GM18526 (cell line): ENCODE results near the gene CLTCL1.

Experiments used
- POLR2A ChIP-seq: IDR thresholded peaks from 3 replicates; pipeline ENCODE4 v1.6.1; 2011; ENCODE audit not compliant: insufficient read length; ENCODE audit errors: extremely low read depth

CLTCL1 gene

GRCh38 chr22:19168088-19168890, 123.2 kb downstream of the CLTCL1 start:
- no peak for TF ChIP-seq POLR2A

- no peak for TF ChIP-seq POLR2A
Observed at GRCh38 chr22:19167106-19167869, 124.2 kb downstream of the CLTCL1 start.

DNA sequence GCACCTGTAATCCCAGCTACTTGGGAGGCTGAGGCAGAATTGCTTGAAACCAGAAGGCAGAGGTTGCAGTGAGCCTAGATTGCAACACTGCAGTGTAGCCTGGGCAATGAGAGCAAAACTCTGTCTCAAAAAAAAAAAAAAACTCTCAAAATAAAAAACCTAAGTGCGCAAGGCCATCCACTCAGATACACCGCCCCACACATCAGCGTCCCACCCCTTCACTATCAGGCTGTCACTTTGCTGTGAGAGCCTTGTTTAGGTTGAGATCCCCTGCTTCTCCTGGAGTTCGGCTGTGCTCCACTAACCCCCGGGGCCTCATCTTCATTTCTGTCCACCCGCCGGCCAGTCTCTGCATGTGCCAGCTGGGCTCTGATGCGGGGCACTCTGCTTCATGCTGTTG, 125.1 kb downstream of the CLTCL1 start:
- no peak for TF ChIP-seq POLR2A

DNA sequence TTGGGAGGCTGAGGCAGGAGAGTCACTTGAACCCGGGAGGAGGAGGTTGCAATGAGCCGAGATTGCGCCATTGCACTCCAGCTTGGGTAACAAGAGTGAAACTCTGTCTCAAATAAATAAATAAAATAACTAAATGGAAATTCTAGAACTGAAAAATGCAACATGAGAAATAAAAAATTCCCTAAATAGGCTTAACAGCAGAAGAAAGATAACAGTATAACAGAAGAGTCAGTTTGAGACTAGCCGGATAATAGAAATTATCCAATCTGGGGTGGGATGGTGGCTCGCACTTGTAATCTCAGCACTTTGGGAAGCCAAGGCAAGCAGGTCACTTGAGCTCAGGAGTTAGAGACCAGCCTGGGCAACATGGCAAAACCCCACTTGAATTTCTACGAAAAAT, 127.1 kb downstream of the CLTCL1 start:
- no peak for TF ChIP-seq POLR2A

DNA sequence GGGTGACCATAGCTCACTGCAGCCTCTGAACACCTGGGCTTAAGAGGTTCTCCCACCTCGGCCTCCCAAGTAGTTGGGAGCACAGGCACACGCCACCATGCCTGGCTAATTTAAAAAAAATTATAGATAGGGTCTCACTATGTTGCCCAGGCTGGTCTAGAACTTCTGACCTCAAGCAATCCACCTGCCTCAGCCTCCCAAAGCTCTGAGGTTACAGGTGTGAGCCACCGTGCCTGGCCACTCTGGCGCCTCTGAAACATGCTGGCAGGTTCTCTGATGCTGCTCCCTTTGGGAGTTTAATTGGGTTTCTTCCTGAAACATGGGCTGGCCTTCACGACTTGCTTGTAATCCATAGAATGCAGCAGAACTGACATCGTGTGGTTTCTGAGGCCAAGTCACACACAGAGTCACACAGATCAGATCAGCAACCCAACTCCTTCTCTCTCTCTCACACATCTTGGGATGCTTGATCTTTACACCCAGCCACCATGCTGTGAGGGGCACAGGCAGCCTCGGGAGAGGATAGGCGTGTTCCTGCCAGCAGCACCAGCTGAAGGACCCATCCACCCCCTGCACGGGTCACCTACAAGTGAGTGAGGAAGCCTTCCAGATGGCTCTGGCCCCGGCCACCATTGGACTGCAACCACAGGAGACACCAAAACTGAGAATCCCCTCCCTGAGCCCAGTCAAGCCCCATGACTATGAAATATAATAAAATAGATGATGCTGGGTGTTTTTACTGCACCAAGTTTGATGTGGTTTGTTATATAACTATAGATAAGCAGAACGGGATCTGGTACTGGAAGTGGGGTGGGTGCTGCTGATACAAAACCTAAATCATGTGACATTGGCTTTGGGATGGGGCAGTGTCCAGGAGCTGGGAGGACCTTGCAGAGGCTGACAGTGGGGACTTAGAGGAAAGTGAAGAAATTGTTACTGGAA, 138.3 kb downstream of the CLTCL1 start:
- TF ChIP-seq POLR2A: no peak

GRCh38 chr22:19151329-19152191, 140.0 kb downstream of the CLTCL1 start:
- no peak for TF ChIP-seq POLR2A

GRCh38 chr22:19150482-19151328, 140.8 kb downstream of the CLTCL1 start:
- no peak for TF ChIP-seq POLR2A

DNA sequence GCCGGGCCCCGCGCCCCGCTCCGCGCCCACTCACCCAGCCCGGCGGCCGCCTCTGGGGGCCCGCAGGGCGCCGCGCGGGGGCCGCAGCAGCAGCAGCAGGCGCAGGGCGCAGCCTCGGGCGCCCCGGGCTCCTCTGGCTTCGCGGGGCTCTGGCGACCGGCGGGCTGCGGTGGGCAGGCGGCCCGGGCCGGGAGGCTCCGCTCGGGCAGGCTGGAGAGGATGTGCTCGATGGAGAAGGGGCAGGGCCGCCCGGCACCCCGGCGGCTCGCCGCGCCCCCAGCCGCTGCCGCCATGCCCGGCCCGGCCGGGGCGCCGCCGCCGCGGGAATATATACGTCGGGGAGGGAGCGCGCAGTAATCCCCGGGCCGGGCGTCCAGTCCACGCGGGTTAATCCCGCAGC, 141.5 kb downstream of the CLTCL1 start, which contains the start of gene GSC2:
GSC2 (minus strand) TSS at position 302 of the 400 bp plus-strand sequence; CDS start at position 293, 9 bp downstream.
- TF ChIP-seq POLR2A: no peak

- no peak for TF ChIP-seq POLR2A
Observed at GRCh38 chr22:19149047-19149883, 142.3 kb downstream of the CLTCL1 start.

DNA sequence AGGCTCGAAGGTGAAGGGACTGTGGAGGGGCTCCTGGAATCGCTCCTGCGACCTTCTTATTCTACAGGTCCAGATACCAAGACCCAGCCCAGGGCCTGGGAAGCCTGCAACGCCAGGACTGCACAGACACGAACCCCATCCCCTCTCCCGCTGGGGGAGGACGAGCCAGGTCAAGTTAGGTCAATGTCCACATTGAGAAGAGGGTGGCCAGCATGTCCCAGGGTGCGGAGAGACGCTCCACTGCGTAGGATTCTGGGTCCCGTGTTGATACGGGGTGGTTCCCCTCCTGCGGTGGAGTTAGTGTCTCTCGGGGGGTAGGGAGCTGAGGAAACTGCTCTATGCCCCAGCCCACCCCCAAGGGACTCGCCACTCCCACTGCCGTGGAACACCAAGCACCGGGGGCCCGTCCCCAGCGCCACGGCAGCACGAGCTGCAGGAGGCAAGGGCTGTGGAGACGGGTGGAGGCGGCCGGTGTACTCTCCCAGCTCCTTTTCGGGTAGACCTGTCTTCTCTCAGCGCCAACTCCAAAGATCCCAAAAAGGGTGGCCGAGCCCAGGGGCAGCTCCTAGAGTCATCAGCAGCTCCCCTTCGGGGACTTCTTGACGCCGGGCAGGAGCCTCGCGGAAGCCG, 143.0 kb downstream of the CLTCL1 start:
- no peak for TF ChIP-seq POLR2A

DNA sequence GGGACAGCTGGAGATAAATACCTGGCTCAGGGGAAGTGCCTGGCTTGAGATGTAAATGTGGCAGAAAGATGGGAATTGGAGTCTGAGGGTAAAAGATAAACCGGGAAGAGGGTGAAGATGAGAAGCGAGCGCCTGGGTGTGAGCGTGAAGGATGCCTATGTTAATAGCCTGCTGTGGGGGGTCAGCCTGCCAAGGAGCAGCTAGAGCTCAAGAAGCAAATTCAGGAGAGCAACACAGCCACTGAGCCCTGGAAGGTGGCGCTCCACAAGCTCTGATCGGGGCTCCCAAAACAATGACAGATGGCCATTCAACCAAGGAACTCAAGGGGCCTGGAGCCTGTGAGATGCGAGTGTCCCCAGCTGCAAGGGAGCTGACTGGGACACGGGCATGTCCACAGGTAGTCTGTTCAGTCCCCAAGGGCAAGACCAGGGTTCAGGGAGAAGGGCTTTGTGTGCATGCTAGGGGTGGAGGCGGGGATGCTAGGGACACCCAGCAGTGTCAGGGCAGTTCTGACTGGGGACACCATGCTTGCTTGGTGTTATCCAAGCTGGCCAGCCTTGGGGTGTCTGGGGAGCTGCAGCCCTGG, 144.2 kb downstream of the CLTCL1 start:
- no peak for TF ChIP-seq POLR2A

GRCh38 chr22:19146215-19146968, 145.1 kb downstream of the CLTCL1 start:
- TF ChIP-seq POLR2A: no peak
